ENCODE measurements around the gene SETDB2.
A peak's percentile ranks its signal among the peaks of the same experiment; 100 is the strongest.

Gene SETDB2

DNA sequence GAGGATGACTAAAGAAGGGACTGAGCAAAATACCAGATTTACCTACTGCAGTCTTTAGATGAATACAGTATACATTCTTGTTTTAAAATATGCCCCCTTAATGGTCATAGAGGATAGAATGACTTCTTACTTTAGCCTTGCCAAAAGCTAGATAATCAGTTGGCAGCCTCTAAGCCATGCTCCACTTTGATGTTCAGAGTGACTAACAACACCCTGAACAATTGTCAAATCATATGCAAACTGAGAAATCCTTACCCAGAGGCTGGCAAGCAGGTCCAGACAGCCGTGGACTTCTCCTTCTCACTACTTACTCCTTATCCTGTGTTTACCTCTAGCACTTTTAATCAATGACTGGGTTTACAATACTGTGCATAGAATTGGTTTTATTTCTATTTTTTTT, 28.1 kb downstream of the SETDB2 start:
- DNase-seq (ENCODE audit: low spot score), result no peak

DNA sequence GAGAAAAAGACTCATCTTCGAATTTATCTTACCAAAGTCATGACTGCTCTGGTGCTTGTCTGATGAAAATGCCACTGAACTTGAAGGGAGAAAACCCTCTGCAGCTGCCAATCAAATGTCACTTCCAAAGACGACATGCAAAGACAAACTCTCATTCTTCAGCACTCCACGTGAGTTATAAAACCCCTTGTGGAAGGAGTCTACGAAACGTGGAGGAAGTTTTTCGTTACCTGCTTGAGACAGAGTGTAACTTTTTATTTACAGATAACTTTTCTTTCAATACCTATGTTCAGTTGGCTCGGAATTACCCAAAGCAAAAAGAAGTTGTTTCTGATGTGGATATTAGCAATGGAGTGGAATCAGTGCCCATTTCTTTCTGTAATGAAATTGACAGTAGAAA, 32.5 kb downstream of the SETDB2 start:
- no peak for DNase-seq (ENCODE audit: low spot score)

DNA sequence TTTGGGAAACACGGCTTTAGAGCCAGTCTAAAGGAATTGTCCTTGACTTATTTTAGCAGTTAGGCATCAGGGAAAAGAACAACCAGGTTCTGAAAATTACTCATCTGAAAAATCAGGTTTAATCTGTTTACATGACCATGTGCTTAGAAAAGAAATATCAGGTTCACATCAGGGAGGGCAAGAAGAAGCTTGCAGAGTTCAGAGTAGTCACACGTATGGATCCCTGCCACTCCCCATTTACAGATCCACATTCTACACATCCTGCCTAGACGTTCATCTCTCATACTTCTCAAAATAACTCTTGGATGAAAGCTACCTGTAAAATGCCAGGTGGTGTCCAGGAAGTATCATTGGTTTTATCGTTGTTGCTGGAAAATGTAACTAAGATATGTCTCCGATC, 37.7 kb downstream of the SETDB2 start:
- DNase-seq (ENCODE audit: low spot score), result no peak

DNA sequence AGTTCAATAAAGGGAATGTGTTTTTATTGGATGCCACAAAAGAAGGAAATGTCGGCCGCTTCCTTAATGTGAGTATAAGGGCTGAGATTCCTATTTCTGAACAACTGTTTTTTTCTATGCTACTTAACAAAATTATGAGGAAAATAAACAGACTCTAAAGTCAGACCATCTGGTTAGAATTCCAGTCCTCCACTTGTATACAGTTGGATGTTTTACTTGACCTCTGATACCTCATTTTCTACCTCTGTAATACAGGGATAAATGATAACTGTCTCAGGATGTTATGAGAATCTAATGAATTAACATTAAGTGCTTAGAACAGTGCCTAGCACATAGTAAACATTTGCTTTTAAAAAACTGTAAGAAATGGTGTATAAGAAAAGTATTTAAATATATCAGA, 44.5 kb downstream of the SETDB2 start:
- no peak for DNase-seq (ENCODE audit: low spot score)

DNA sequence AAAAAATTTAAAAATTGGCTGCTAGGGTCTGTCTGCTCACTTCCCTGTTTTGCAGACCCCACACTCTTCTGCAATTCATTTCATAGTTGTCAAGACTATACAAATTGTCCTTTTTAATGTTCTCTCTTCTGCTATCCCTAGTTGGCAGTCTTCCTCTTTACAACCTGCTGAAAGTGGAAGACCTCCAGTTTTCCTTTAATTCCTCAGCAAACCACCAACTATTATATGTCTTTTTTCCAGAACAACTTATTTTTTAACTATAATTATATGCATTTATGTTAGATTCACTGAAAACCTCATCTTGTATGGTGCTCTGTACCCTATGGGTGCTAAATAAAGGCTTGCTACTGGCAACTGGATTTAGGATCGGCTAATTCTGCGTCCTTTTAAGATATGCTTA, 50.6 kb downstream of the SETDB2 start:
- DNase-seq (ENCODE audit: low spot score), result no peak

DNA sequence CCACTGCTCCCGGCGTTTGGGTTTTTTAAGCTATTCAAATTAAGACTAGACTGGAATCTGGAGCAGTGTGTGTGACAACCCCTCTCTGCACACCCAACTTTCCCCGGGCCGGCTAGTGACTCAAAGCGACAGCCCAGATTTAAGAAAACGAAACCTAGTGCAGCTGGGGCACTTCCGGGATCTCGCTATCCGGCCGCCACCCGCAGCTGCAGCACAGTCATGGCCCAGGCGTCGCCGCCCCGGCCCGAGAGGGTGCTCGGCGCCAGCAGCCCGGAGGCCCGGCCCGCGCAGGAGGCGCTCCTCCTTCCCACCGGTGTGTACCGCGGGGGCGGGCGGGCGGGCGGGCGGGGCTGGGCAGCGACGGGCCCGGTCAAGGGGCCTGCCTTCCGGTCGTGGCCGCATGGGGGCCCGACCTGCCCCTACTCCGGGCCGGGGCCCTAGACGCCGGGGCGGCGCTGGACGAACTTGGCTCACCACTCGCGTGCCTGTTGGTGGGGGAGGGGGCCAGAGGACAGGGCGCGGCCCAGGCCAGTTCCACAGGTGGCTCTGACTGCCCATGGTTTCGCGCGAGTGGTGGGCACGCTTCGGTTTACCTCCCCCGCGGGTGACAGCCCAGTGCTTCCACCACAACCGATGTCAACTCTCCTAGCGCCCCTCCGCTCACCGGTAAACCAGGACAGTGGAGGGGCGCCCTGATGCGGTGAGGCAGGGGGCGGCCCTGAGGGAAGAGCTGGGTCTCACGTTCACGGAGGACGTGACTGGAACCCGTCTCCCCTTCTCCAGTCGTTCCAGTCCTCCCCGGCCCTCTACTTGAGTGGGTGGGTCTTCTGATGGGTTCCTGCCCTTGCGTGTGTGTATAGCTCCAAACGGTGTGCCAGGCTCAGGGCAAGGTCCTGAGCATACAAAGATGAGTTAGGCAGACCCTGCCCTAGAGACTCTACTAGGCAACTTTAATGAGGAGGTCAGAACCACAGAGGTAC, 52.0 kb downstream of the SETDB2 start, which contains the start of gene PHF11:
TSS of gene PHF11 (plus strand) at position 171 of the 980 bp plus-strand sequence. CDS start at position 220, 49 bp downstream.
- peak; percentile 93 for DNase-seq (ENCODE audit: low spot score)

DNA sequence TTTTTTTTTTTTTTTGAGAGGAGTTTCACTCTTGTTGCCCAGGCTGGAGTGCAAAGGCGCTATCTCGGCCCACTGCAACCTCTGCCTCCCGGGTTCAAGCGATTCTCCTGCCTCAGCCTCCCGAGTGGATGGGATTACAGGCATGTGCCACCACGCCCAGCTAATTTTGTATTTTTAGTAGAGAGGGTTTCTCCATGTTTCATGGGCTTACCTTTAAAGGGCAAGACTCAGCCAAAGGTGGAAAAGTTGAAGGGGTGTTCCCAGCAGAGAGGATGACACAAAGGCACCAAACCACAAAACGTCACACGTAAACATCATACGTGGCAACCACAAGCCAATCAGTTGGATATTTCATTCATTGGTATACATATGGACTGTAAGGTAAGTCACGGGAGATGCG, 52.8 kb downstream of the SETDB2 start:
- peak; percentile 62 for DNase-seq (ENCODE audit: low spot score)

DNA sequence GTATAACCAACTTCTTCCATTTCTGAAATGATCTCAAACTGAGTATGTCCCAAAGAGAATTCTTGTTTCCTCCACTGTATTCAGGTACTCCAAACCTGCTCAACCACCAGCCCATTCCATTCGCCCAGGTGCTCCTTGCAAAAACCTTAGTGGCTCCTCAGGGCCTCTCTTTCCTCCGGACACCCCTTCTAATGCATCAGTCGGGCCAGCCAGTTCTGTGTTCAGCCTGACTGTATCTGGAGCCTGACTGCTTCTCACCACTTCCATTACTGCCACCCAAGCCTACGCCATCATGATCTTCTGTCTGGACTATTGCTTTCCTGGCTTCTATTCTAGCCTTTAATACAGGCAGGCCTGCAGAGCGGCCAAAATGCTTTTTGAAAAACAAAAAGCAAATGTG, 53.2 kb downstream of the SETDB2 start:
- no peak for DNase-seq (ENCODE audit: low spot score)

DNA sequence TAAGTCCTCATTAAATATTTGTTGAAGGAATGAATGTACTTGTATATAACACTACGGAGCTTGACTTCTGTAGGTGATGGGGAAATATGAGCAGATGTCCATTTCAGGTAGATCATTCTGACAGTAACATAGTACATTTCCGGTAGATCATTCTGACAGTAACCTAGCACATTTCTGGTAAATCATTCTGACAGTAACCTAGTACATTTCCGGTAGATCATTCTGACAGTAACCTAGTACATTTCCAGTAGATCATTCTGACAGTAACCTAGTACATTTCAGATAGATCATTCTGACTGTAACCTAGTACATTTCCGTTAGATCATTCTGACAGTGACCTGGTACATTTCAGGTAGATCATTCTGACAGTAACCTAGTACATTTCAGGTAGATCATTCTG, 54.1 kb downstream of the SETDB2 start:
- DNase-seq (ENCODE audit: low spot score), result no peak

DNA sequence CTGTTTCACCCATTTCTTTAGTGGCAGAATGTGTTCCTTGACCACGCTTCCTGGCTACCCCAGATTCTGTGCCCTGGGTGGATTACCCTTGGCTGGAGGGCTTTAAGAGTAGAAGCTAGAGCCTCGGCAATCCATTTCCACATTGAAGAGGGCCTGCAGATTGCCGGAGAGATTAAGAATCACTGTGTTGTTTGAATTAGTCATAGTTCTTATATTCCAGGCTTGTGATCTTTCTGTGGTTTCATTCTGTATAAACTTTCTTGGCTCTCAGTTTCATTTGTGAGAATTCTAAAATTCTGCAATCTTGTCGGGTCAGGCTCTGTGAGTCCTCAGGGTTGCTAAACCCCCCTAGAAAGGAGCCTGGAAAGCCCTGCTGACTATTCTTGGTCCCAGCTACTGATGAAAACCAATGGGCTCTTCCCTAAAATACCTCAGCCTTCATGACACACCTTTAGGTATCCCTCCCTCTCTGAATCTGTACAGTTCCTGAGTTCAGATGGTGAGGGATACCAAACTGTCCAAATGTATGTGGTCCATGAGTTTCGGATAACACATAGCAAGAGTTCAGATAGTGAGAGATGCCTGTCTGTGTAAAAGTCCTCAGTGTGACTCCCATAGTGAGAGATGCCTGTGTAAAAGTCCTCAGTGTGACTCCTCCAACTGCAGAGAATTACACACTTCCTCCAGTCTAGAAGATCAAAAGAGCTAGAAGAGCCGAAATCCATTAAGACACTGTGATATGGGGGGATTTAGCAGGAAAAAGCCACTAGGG, 56.0 kb downstream of the SETDB2 start:
- DNase-seq (ENCODE audit: low spot score), result peak; percentile 38

DNA sequence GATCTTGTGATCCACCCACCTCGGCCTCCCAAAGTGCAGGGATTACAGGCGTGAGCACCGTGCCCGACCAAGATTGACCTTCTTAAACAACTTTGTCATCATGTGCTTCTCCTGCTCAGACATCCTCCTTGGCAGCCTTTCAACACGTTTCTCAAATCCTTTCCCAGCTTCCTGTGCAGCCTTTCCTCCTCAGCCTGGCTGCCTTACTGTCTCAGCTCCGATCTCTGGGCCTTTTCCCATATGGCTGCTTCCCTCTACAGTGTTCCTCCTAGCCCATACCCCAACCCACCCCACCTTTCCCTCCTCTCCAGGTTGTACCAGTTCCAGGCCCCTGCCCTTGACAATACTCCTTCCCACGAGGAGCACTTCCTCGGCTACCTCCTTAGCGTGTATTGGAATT, 58.9 kb downstream of the SETDB2 start:
- no peak for DNase-seq (ENCODE audit: low spot score)

DNA sequence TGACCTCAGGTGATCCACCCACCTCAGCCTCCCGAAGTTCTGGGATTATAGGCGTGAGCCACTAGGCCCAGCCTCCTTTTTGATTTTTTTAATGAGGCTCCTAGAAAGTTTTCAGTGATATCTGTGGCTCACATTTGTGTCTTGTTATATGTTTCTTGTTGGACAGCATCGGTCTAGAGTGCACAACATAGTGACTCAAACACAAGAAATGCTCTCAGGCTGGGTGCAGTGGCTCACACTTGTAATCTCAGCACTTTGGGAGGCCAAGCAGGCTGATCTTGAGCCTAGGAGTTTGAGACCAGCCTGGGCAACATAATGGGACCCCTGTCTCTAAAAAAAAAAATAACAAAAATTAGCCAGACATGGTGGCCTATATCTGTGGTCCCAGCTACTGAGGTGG, 59.9 kb downstream of the SETDB2 start:
- DNase-seq (ENCODE audit: low spot score), result no peak

DNA sequence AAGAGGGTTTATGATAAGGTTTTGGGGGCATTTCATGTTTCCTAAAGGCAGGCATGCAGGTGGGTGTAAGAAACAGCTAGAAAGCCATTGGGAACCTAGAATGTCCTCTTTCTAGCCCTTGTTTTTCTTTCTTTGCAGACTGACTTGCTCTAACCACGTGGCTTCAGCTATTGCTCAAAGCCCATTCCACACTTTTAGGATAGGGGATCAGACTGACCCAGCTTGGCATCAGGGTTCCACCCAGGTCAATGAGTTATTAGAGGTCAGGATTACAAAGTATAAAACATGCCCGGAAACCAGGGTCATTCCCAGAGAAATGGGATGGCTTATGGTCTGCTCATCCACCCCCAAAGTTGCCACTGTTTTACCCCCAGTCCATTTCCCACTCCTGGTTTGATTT, 68.5 kb downstream of the SETDB2 start:
- DNase-seq (ENCODE audit: low spot score), result no peak

DNA sequence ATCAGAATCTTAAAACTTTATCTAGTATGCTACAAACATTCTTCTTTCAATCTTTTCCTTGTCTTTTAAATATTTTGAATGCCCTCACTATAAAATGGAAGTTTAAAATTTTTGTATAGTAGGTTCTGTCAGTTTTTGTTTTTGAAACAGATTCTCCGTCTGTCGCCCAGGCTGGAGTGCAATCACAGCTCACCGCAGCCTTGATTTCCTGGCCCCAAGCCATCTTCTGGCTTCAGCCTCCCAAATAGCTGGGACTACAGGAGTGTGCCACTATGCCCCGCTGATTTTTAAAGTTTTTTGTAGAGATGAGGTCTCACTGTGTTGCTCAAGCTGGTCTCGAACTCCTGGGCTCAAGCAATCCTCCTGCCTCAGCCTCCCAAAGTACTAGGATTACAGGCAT, 72.4 kb downstream of the SETDB2 start:
- DNase-seq (ENCODE audit: low spot score), result no peak

DNA sequence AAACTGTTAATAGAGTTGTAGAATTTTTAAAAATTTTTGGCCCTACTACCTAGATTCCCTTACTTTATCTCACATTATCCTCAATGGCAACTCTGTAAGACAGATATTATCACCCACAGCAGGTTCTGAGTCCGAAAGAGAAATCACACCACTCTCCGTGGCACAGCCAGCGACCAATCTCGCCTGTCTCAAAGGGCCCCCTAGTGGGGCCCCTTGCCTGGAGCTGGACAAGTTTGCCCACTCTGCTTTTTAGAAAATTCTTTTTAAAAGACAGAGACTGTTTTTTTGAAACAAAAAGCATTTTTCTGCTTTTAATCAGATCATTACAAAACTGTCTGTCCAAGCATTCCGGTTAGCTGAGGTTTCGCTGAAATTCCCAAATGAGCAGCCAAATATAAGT, 73.4 kb downstream of the SETDB2 start:
- DNase-seq (ENCODE audit: low spot score), result no peak

DNA sequence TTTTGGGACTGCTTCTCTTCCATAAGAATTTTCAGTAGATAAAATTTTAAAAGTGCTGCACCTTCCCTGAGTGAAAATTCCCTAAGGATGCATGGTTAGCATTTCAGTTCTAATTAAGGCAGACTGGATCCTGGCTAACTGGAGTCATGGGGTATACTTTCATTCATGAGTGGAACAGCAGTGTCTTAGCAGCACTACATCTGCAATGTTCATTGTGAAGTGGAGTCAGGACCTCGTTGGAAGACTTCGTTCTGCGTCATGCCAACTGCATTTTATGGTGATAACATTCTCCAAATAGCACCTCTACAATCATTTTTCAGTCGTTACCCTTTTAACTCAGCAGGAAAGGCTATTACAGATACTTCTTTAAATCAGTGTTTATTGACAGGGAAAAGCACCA, 77.2 kb downstream of the SETDB2 start:
- DNase-seq (ENCODE audit: low spot score), result no peak

DNA sequence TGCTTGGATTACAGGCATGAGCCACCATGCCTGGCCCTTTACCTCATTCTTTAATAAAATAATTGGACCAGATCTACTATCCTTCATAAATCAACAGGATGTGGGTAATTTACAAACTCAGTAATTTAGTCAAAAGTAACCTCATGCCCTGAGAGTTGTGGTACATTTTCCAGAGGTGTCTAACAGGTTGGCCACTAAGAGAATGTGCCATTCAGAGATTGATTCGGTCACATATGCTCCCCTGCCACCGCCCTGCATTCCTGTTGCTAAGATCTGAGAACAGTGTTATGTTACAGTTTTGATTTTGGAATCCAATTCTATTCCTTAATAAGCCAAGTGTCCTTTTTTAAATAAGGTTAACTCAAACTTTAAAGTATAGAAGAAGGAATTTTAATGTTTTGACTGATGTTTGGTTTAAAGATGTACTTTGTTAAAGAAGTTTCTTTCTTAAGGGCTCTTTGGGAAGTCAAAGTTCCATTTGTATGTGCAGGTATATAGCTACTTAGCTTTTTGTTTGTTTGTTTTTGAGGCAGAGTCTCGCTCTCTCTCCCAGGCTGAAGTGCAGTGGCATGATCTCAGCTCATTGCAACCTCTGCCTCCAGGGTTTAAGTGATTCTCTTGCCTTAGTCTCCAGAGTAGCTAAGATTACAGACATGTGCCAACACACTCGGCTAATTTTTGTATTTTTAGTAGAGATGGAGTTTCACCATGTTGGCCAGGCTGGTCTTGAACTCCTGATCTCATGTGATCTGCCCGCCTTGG, 80.8 kb downstream of the SETDB2 start:
- DNase-seq (ENCODE audit: low spot score), result no peak

DNA sequence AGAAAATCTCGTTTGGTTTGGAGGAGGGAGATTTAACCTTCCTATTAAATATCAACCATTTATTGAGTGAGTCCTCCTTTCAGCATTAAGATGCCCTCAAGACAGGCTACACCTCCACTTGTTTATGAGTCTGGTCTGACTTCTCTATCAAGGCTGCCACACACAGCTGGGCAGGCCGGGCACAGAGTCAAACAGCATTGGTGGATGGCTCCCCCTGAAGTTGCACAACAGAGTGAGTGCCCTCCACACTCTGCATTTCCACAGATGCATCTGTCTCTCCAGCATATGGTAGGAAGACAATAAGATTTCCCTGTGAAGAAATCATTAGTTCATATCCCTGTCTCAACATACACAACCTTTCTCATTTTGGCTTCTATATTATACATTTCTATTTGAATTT, 83.0 kb downstream of the SETDB2 start:
- no peak for DNase-seq (ENCODE audit: low spot score)

DNA sequence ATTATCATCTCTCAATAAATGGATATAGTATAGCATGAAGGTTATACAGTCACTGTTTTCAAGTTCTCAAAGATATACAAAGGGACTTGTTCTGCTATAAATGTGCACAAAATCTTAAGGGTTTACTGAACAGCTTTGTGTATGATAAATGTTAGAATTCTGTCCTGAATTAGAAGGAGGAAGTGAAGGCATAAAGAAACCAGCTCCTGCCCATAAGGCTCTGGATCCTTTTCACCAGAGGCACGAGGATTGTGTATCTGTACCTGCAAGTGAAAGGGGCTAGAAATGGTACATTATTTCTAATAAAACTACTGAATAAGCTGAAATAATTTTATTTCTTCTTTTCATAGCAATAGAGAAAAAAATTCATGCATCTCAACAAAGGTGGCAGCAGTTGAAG, 84.1 kb downstream of the SETDB2 start:
- DNase-seq (ENCODE audit: low spot score), result no peak

DNA sequence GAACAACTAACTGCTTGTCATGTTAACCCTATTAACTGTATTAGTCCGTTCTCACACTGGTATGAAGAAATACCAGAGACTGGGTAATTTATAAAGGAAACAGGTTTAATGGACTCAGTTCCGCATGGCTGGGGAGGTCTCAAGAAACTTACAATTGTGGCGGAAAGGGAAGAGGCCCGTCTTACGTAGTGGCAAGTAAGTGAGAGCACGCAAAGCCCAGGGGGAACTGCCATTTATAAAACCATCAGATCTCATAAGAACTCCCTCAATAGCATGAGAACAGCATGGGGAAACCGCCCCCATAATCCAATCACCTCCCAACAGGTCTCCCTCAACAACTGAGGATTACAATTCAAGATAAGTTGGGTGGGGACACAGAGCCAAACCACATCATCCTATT, 86.4 kb downstream of the SETDB2 start:
- no peak for DNase-seq (ENCODE audit: low spot score)

DNA sequence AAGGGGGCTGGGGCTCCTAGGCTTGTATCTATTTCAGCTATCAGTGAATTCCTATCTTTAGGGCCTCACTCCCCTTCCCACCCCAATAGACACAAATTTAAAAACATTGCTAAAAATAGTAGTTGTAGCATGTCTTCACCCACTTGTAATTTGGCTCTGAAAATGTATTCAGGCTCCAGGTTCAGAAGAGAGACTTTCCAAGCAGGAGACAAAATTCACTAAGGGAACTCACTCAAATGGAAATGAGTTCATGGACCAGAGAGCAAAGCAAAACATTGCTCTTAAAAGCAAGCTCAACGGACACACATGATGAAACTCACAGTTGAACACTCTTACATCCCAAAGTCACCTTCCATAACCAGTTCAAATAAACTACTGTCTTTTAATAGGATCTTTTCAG, 88.5 kb downstream of the SETDB2 start:
- DNase-seq (ENCODE audit: low spot score), result no peak

DNA sequence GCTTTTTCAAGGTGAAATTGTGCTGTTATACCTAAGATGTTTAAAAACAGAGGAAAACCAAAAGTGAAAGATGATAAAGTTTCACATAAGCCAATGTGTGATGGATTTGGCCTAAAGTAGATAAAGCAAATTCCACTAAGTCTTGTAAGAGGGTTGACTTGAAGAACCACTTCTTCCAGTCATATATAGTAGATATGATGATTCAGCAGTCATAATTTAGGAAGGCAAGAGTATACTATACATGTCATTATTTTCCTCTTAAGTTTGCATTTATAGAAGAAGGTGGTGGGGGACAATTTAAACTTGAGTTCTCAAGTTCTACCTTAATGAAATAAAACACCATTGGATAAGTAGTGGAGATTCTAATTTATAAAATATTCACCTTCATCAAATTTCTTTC, 88.9 kb downstream of the SETDB2 start:
- no peak for DNase-seq (ENCODE audit: low spot score)
